ENCODE results near the gene ZNF280C.
"Not testable (repeated sequence)": the region's sequence is repeated elsewhere in the genome, so short reads cannot be mapped to it uniquely, and the experiment has no call there.

ZNF280C gene

GRCh38 chrX:130268449-130269170 lies at the start of gene ZNF280C:
TSS of gene ZNF280C (minus strand) at chrX:130268899. CDS start at chrX:130260449, 8,450 bp downstream.
- DNase-seq = peak; percentile 89

- no peak for DNase-seq
Measured at GRCh38 chrX:130304587-130305368, 36.1 kb upstream of the ZNF280C start.

GRCh38 chrX:130301977-130302376 lies 33.3 kb upstream of the ZNF280C start:
- DNase-seq = no peak

- no peak for DNase-seq
Measured at GRCh38 chrX:130301405-130301804, 32.7 kb upstream of the ZNF280C start.

- no peak for DNase-seq
Measured at GRCh38 chrX:130300010-130300282, 31.2 kb upstream of the ZNF280C start.

GRCh38 chrX:130299279-130300009 lies 30.7 kb upstream of the ZNF280C start:
- no peak for DNase-seq

GRCh38 chrX:130296743-130297142 lies 28.0 kb upstream of the ZNF280C start:
- no peak for DNase-seq

- no peak for DNase-seq
Measured at GRCh38 chrX:130296297-130296678, 27.6 kb upstream of the ZNF280C start.

- DNase-seq = no peak
Measured at GRCh38 chrX:130295519-130296296, 27.0 kb upstream of the ZNF280C start.

GRCh38 chrX:130287071-130287770 lies 18.5 kb upstream of the ZNF280C start:
- no peak for DNase-seq

GRCh38 chrX:130285710-130286109 lies 17.0 kb upstream of the ZNF280C start:
- no peak for DNase-seq

GRCh38 chrX:130285069-130285620 lies 16.4 kb upstream of the ZNF280C start:
- no peak for DNase-seq

- no peak for DNase-seq
Measured at GRCh38 chrX:130282151-130282550, 13.5 kb upstream of the ZNF280C start.

- no peak for DNase-seq
Measured at GRCh38 chrX:130280901-130281300, 12.2 kb upstream of the ZNF280C start.

- not testable (repeated sequence) for DNase-seq
Measured at GRCh38 chrX:130272253-130272652, 3.6 kb upstream of the ZNF280C start.

GRCh38 chrX:130269391-130269790 lies 692 bp upstream of the ZNF280C start:
- DNase-seq = not testable (repeated sequence)

- no peak for DNase-seq
Measured at GRCh38 chrX:130267956-130268448, 697 bp downstream of the ZNF280C start.

GRCh38 chrX:130264573-130264972 lies 4.1 kb downstream of the ZNF280C start:
- no peak for DNase-seq

GRCh38 chrX:130263016-130263415 lies 5.7 kb downstream of the ZNF280C start:
- no peak for DNase-seq

GRCh38 chrX:130262231-130262630 lies 6.5 kb downstream of the ZNF280C start:
- DNase-seq = no peak

GRCh38 chrX:130261296-130261893 lies 7.3 kb downstream of the ZNF280C start:
- no peak for DNase-seq

All from GF-D8 (cell line).